NCI-H82 treated with DMSO at 0.1 percent for 48 hours (cell line): Measurements from ENCODE around the gene DDX10.
"Not testable (repeated sequence)": the region's sequence is repeated elsewhere in the genome, so short reads cannot be mapped to it uniquely, and the experiment has no call there.

ENCODE experiments used
- DNase-seq: peaks from one replicate; lab custom pipeline; 2025; ENCODE audit not compliant: unreplicated experiment; lab: John Stamatoyannopoulos, UW

The DDX10 gene

DNA sequence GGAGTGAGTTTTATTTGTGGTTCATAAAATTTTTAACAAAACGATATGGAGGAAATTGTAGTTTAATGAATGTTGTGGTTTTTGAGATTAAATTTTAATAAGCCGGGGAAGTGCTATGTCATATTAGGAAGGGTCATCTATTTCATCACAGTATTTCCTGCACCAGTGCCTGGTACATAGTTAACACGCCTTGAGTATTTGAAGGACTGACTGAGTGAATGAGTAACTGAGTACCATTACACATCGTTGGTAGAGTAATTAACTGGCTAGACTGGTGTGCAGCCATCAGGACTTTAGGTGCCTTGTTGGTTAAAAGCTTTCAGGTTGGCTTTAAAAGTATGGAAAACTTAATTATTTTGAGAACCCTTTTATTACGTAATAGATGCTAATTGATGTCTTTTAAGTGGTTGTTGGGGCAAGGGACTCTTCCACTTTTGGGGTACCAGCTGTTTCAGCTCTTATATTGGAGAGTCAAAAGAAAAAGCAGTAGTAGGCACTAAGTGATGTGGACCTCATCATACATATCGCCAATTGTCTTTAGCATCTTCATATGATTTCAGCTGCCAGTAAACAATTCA lies 101.8 kb downstream of the DDX10 start:
- no peak for DNase-seq

DNA sequence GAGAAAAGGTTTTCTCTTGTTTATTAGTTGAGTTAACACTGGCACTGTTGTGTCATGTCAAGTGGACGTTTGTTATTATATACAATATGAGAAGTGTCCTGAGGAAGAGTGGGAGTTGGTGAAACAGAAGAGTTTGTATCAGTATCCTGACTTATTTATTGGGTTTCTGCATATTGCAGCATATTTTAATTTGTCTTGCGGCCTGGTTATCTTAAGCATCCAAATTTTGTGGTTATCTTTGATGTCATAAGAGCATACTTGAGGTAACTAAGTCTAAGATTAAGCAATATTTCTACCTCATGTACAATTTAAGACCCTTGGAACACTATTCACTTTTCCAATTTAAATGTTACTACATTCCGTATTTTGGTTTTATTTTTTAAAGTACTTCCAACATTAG lies 103.5 kb downstream of the DDX10 start:
- no peak for DNase-seq

DNA sequence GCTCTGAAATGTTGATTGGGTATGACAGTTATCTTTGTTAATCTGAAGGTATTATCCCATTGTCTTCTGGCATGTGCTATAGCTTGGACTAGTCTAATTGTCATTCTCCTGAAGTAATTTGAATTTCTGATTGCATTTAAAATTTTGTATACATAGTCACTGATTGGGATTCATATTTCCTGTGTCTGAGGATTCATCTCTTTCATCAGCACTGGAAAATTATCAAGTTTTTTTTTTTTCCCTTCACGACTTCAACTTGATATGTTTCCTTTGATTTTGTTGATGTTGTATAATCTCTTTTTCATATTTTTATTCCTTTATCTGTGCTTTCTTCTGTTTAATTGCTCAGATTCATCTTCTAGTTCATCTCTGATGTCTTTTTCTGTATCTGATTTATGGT lies 104.1 kb downstream of the DDX10 start:
- DNase-seq: no peak

- no peak for DNase-seq
These were observed 109.3 kb downstream of the DDX10 start for GRCh38 chr11:108774037-108774730.

DNA sequence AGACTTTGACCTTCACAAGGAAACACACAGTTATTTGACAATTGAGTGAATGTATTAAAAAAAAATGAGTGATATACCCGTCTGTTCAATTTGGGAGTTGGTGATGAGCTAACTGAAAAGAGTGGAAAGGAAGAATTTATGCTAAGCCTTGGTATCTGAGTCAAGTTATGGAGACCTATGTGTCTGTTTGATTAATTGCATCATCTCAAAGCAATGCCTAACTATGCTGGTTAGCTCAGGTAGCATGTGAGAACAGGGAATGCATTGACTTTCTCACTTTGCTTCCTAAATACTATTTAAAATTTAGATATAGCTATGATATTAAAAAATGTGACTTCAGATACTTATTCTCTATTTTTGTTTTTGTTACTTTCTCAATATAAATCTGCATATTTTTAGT lies 110.5 kb downstream of the DDX10 start:
- DNase-seq: no peak

GRCh38 chr11:108779147-108779546 lies 114.3 kb downstream of the DDX10 start:
- not testable (repeated sequence) for DNase-seq

DNA sequence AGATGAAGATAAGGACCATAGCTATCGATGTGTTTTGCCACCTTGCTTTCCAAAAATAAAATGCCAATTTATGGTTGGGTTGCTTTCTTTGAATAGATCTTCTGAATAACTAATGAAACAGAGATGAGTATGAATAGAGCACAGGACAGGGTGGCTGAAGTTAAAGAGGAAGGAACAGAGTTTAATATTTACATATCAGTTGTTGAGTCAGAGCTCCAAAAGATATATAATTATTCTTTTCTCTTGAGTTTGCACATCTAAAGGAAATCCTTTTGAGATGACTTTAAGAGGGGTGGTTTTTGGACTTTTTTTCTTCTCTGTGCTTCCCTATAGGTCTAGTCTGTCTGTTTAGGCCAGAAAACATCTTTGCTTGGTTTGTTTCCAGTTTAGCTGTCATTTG lies 115.2 kb downstream of the DDX10 start:
- no peak for DNase-seq

DNA sequence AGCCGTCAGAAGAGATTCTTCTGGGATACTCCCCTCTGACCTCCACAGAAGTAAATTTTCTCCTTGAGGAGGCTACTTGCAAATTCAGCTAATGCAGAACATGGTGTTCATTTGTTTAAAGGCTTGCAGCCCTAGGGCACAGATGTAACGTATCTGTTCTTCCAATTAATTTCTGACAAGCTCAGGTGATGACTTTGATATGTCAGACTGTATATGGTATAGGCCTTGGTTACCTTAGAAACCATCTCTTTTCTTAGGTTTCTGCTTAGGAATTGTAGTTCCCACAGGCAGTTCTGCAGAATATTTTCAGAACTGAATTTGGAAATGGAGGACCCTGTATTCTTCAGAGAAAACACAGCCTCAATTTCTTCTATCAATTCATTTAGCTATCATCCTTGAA lies 117.1 kb downstream of the DDX10 start:
- DNase-seq: no peak

DNA sequence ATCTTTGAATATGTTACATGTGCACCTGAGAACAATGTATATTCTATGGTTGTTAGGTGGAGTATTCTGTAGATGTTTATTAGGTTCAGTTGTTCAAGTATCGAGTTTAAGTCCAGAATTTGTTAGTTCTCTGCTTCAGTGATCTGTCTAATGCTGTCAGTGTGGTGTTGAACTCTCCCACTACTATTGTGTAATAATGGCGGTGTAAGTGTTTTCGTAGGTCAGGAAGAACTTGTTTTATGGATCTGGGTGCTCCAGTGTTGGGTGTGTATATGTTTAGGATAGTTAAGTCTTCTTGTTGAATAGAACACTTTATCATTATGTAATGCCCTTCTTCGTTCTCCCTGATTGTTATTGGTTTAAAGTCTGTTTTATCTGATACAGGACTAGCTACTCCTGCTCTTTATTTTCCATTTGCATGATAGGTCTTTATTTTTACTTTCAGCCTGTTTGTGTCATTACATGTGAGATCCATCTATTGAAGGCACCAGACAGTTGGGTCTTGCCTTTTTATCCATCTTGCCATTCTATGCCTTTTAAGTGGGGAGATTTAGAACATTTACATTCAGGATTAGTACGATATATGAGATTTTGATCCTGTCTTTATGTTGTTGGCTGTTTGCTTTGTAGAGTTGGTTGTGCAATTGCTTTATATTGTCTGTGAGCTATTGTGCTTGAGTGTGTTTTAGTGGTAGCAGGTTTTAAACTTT lies 121.6 kb downstream of the DDX10 start:
- DNase-seq: no peak

DNA sequence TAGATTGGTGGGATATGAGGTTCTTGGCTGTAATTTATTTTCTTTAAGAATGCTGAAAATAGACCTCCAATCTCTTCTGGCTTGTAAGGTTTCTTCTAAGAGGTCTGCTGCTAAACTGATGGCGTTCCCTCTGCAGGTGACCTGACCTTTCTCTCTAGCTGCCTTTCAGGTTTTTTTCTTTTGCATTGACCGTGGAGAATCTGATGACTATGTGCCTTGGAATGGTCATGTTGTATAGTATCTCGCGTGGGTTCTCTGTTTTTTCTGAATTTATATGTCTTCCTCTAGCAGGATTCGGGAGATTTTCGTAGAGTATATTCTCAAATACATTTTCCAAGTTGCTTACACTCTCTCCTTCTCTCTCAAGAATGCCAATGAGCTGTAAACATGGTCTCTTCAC lies 122.2 kb downstream of the DDX10 start:
- no peak for DNase-seq

GRCh38 chr11:108788565-108789199 lies 123.8 kb downstream of the DDX10 start:
- no peak for DNase-seq

DNA sequence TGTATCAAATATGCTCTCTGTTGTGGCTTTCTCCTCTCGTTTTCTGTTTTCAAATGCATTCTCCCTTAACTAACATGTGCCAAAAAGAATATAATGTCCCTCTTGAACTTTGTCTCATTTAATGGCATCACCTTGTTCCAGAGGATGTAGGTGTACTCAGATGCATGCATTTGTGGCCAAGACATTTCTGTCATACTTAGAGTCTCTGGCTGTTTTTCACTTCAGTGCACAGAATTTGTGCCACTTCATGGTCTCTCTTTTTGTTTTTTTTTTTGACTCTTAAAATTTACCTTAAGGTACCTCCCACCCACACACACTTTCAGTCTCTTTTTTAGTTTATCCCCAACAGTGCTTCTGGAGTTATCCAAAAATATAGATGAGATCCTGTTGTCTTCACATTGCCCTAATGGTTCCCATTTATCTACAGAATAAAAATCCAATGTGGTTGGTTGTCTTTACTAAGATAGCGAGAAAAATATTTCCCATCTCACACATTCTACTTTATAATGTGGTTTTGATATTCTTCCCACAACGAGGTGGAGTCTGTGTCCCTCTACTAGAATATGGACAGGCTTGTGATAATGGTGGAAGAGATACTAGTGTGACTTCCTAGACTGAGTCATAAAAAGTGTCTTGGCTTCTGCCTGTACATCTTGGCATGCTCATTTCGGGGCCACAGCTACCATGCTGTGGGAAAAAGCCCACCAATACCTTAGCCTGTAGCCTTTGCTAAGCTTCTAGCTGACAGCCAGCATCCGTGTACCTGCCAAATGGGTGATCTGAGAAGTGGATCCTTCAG lies 125.8 kb downstream of the DDX10 start:
- no peak for DNase-seq

DNA sequence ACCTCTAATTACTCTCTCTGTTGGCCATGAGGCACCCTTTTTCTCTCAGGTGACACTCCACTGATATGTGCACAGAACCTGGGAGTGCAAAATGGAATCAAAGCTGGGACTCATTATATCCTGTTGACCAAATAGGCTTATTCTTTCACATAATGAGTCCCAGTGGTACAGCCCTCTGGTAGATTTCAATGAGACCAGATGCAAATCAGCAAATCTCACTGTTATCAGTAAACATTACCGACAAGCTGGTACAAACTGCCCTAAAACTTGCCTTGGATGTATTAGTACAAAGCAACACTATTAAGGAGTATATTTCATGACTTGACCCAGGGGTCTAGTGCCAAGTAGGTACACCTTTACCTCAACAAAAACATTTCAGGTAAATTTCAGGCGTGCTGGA lies 128.3 kb downstream of the DDX10 start:
- DNase-seq: no peak

- no peak for DNase-seq
These were observed 128.7 kb downstream of the DDX10 start for GRCh38 chr11:108793611-108794010.

- no peak for DNase-seq
These were observed 131.7 kb downstream of the DDX10 start for GRCh38 chr11:108796551-108796950.

DNA sequence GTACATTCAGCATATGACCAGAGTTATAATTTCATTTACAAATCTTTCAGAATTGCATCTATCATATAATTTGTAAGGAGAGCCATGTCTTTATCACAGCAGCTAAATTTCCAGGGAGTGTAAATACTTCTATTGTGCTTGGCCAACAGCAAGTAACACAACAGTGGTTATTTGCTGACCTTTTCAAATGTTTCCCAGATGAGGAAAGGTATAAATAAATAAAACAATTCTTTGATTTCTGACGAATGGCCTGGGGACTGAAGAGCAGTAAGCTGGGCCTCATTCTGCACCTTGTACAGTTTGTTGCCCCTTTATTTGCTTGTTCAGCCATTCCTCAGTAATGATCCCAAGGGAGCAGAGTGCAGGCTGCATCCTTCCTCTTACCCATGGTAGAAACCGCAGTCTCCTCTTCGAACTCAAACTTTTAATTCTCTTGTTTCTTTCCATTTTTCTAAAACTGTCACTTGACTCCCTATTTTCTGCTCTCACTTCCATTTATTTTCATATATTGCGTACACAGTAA lies 132.8 kb downstream of the DDX10 start:
- DNase-seq: no peak

GRCh38 chr11:108802492-108802891 lies 137.6 kb downstream of the DDX10 start:
- DNase-seq: no peak

DNA sequence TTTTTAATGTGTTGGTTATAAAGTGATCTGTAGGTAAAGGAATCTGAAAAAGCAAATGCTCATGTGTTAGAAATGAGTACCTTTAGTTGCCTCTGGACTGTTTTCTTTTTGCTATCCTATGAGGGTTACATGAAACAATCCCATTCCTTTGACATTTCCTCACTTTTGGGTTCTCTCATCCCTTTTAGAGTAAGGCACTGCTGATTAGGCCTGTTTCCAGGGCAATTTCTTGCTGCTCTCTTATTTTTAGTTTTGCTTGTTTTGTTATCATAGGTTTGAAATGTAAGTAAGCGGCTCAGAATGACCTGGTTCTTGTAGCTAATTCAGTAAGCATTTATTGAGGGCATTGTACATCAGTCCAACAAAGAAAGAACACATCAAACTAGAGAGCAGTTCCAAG lies 138.9 kb downstream of the DDX10 start:
- DNase-seq: no peak

- DNase-seq: no peak
These were observed 139.6 kb downstream of the DDX10 start for GRCh38 chr11:108804511-108804910.

DNA sequence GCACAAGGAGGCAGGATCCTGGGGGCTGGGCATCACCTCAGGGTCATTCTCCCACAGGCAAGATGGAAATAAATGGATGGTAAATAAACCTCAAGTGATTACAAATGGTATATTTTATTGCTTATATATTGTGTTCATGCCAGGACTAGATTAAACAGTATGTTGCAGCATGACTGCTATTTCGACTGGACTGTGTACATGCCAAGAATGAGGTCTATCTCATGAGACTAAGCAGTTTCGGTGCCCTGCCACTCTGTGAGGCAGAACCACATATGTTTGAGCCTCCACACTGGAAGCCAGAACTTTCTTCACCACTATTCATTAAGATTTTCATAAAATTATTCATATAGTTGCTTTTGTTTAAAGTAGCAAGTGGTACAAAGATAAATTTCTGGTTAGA lies 140.2 kb downstream of the DDX10 start:
- no peak for DNase-seq

DNA sequence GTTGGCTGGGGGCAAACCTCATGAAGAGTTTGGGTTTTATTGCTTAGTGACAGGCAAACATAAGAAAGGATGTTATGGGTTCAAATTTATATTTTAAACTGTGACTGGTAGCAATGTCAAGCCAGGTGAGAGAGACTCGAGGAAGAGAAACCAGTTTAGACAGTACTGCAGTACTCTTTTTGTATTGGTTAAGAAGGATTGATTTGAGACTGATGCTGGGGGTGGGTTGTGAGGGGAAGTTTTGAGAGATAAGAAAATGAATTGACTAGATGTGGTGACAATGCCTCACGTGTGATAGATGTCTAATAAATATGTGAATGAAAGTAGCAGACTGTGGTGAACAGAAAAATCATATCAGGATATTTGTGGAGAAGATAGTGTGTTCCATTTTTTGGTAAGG lies 142.4 kb downstream of the DDX10 start:
- no peak for DNase-seq
